HepG2 (cell line): ENCODE measurements around the gene ATP7B. TPM values are rescaled to one million over a fixed set of nuclear protein-coding genes. Genes with fewer than 3 reads are reported as not detected.

Experiments
- DRAP1 ChIP-seq: IDR thresholded peaks from 2 replicates; pipeline ENCODE4 v1.6.1; 2016; ENCODE audit warnings: missing genetic modification reagents, missing compliant biosample characterization
- HNF4A ChIP-seq: sonication (generic); formaldehyde crosslinking; IDR thresholded peaks from 2 replicates; pipeline ENCODE4 v1.4.0; 2020; ENCODE audit warnings: missing genetic modification reagents
- MAX ChIP-seq: IDR thresholded peaks from 2 replicates; pipeline ENCODE4 v1.6.1; 2012; ENCODE audit warnings: inconsistent platforms
- NFAT5 ChIP-seq: sonication (generic); formaldehyde crosslinking; IDR thresholded peaks from 2 replicates; pipeline ENCODE4 v1.4.0; 2020; ENCODE audit warnings: missing genetic modification reagents
- PAXIP1 ChIP-seq: sonication (generic); formaldehyde crosslinking; conservative IDR thresholded peaks from 2 replicates; pipeline ENCODE4 v1.4.0; 2020; ENCODE audit warnings: mild to moderate bottlenecking, missing genetic modification reagents, moderate library complexity
- PHF8 ChIP-seq: sonication (generic); formaldehyde crosslinking; IDR thresholded peaks from 2 replicates; pipeline ENCODE4 v1.5.0; 2020; ENCODE audit warnings: missing genetic modification reagents
- SNRNP70 ChIP-seq: fragments of 200-400 bp; formaldehyde crosslinking; IDR thresholded peaks from 2 replicates; pipeline ENCODE4 v1.6.1; 2017; ENCODE audit warnings: mild to moderate bottlenecking, low read depth, low read length, moderate library complexity
- SP5 ChIP-seq: IDR thresholded peaks from 2 replicates; pipeline ENCODE4 v1.6.1; 2016; ENCODE audit warnings: low read depth, borderline replicate concordance
- SRSF4 ChIP-seq: fragments of 200-400 bp; formaldehyde crosslinking; IDR thresholded peaks from one replicate; pipeline ENCODE4 v1.6.1; 2018; ENCODE audit warnings: mild to moderate bottlenecking, low read depth, low read length, moderate library complexity; ENCODE audit not compliant: poor library complexity, severe bottlenecking
- TEAD3 ChIP-seq: optimal IDR thresholded peaks from 2 replicates; pipeline ENCODE3; 2016; ENCODE audit warnings: borderline replicate concordance
- ZFX ChIP-seq: sonication (generic); formaldehyde crosslinking; IDR thresholded peaks from 2 replicates; pipeline ENCODE4 v1.4.0; 2020; ENCODE audit warnings: mild to moderate bottlenecking, low read depth, missing genetic modification reagents, moderate library complexity
- ZNF143 ChIP-seq: sonication (generic); formaldehyde crosslinking; IDR thresholded peaks from 2 replicates; pipeline ENCODE4 v1.4.0; 2020; ENCODE audit warnings: missing genetic modification reagents
- ZNF264 ChIP-seq: sonication (generic); formaldehyde crosslinking; IDR thresholded peaks from 2 replicates; pipeline ENCODE4 v1.4.0; 2020; ENCODE audit warnings: missing genetic modification reagents
- ZNF574 ChIP-seq: sonication (generic); formaldehyde crosslinking; IDR thresholded peaks from 2 replicates; pipeline ENCODE4 v1.4.0; 2020; ENCODE audit warnings: missing genetic modification reagents
- ZSCAN21 ChIP-seq: sonication (generic); formaldehyde crosslinking; IDR thresholded peaks from 2 replicates; pipeline ENCODE4 v1.8.0; 2022; ENCODE audit warnings: mild to moderate bottlenecking, missing genetic modification reagents, moderate library complexity, borderline replicate concordance
- polyA plus RNA-seq, 8 experiments: library from polyadenylated mRNA; depleted of rRNA in 3 of 8; stranded (reverse) in 7 of 8; unstranded in 1 of 8; fragments of >200 nt; fragmentation: Illumina TruSeq in 4 of 8; extraction: Trizol in 4 of 8; gene quantifications; 2 replicates each; pipeline versions ENCODE4 v1.2.1 to v1.2.3, GENCODE V29; 2011 to 2016; ENCODE audit warnings: low read depth in 4 of 8, missing spikeins in 1 of 8, mixed read lengths in 1 of 8; ENCODE audit not compliant: insufficient read depth in 1 of 8
- total RNA-seq, 5 experiments: library from RNA; depleted of rRNA; stranded (reverse); fragments of >200 nt; fragmentation: Illumina TruSeq; extraction: Trizol; gene quantifications; 2 replicates each; pipeline ENCODE4 v1.2.3, GENCODE V29; 2016; ENCODE audit warnings: low read depth in 1 of 5

The ATP7B gene
- total and polyA plus RNA-seq, 2 of the 13 experiments (the other 11 are each of a cell fraction or from before 2014, with no cell fraction given): 31.8 to 57.4 TPM

GRCh38 chr13:51998723-51999509, 12.3 kb downstream of the ATP7B start (continued):
- TF ChIP-seq NFAT5 (CRISPR knock-in tag): no peak
- peak; percentile 68 for TF ChIP-seq HNF4A (CRISPR knock-in tag)
- TF ChIP-seq MAX: 0 out of 2 replicates have a peak, but pooled peaks have one; percentile 26
- TF ChIP-seq TEAD3 (CRISPR knock-in tag): peak; percentile 18
- TF ChIP-seq SNRNP70: no peak
- no peak; the same call in 1 of the 2 replicates for TF ChIP-seq ZNF264 (CRISPR knock-in tag)
- TF ChIP-seq ZNF143 (CRISPR knock-in tag): 0 out of 2 replicates have a peak, but pooled peaks have one; percentile 26
- TF ChIP-seq ZNF574 (CRISPR knock-in tag): no peak
- 0 out of 2 replicates have a peak, but pooled peaks have one; percentile 25 for TF ChIP-seq PHF8 (CRISPR knock-in tag)
- 0 out of 2 replicates have a peak, but pooled peaks have one; percentile 28 for TF ChIP-seq ZSCAN21 (CRISPR knock-in tag)
- peak; percentile 34; the same call in 1 of the 2 replicates for TF ChIP-seq SP5 (CRISPR knock-in tag)
- TF ChIP-seq SRSF4: no peak
- peak; percentile 65; the same call in 1 of the 2 replicates for TF ChIP-seq DRAP1 (CRISPR knock-in tag)
- TF ChIP-seq ZFX (CRISPR knock-in tag): peak; percentile 31; the same call in 1 of the 2 replicates
- TF ChIP-seq PAXIP1 (CRISPR knock-in tag): peak; percentile 54; the same call in 1 of the 2 replicates
